Brain microvascular endothelial cell (primary cell): ENCODE results near the gene SHLD1.

Experiments
- DNase-seq: peaks from one replicate; pipeline ENCODE4 v3.0.0-alpha.2; 2020
- H3K27ac ChIP-seq: fragments of 250-450 bp; sonication (Bioruptor Pico); 2 replicates; pipeline ENCODE4 v1.5.1; 2020; ENCODE audit warnings: mild to moderate bottlenecking, moderate library complexity
- H3K27me3 ChIP-seq: fragments of 250-450 bp; sonication (Bioruptor Pico); replicated peaks from 2 replicates; pipeline ENCODE4 v1.5.1; 2020; ENCODE audit warnings: mild to moderate bottlenecking
- H3K36me3 ChIP-seq: fragments of 250-450 bp; sonication (Bioruptor Pico); replicated peaks from 2 replicates; pipeline ENCODE4 v1.5.1; 2020; ENCODE audit warnings: mild to moderate bottlenecking
- H3K4me3 ChIP-seq: 2 replicates; pipeline ENCODE4 v1.5.1; 2011; ENCODE audit warnings: low read depth, mild to moderate bottlenecking, control low read depth, low read length, moderate library complexity
- CTCF ChIP-seq: IDR thresholded peaks from 2 replicates; pipeline ENCODE4 v1.5.1; 2011; ENCODE audit warnings: low read depth, mild to moderate bottlenecking, moderate library complexity, low read length, control low read depth, inconsistent platforms; ENCODE audit errors: missing control alignments
- in situ Hi-C: cut with HindIII; loops from 2 replicates; pipeline ENCODE4 v1.10.0; 2017; ENCODE audit warnings: low sequenced_read_pairs, low pct_ligation_motif_present

The SHLD1 gene

GRCh38 chr20:5870568-5870981, 120.4 kb downstream of the SHLD1 start:
- no peak for TF ChIP-seq CTCF
- no peak for DNase-seq
- no peaks in the 10 kb centered on the region for H3K27me3 ChIP-seq
- in situ Hi-C loops, result no loop called here
- no peak overlapping the region for H3K4me3 ChIP-seq
- H3K27ac ChIP-seq, result no peak overlapping the region
- no peaks in the 10 kb centered on the region for H3K36me3 ChIP-seq

GRCh38 chr20:5871459-5872410, 121.5 kb downstream of the SHLD1 start:
- H3K36me3 ChIP-seq, result no peaks in the 10 kb centered on the region
- no peak overlapping the region for H3K27ac ChIP-seq
- in situ Hi-C loops, result no loop called here
- no peaks in the 10 kb centered on the region for H3K27me3 ChIP-seq
- no peak overlapping the region for H3K4me3 ChIP-seq
- TF ChIP-seq CTCF, result no peak
- peak; percentile 32 for DNase-seq

GRCh38 chr20:5877128-5877527, 126.9 kb downstream of the SHLD1 start:
- no peak overlapping the region for H3K4me3 ChIP-seq
- TF ChIP-seq CTCF, result no peak
- no peaks in the 10 kb centered on the region for H3K36me3 ChIP-seq
- H3K27ac ChIP-seq, result no peak overlapping the region
- H3K27me3 ChIP-seq, result no peaks in the 10 kb centered on the region
- no peak for DNase-seq
- in situ Hi-C loops, result no loop called here

- H3K27me3 ChIP-seq, result no peaks in the 10 kb centered on the region
- TF ChIP-seq CTCF, result no peak
- no peaks in the 10 kb centered on the region for H3K36me3 ChIP-seq
- in situ Hi-C loops, result no loop called here
- no peak for DNase-seq
- H3K27ac ChIP-seq, result no peak overlapping the region
- no peak overlapping the region for H3K4me3 ChIP-seq
Observed at GRCh38 chr20:5880326-5880725, 130.1 kb downstream of the SHLD1 start.

- in situ Hi-C loops, result no loop called here
- H3K27ac ChIP-seq, result no peak overlapping the region
- no peak overlapping the region for H3K4me3 ChIP-seq
- no peak for TF ChIP-seq CTCF
- no peaks in the 10 kb centered on the region for H3K27me3 ChIP-seq
- DNase-seq, result no peak
- H3K36me3 ChIP-seq, result no peaks in the 10 kb centered on the region
Observed at GRCh38 chr20:5881703-5882102, 131.5 kb downstream of the SHLD1 start.
